ENCODE measurements around the gene SIGLEC5. TPM values are rescaled to one million over a fixed set of nuclear protein-coding genes. Genes with fewer than 3 reads are reported as not detected.
"Not testable (repeated sequence)": the region's sequence is repeated elsewhere in the genome, so short reads cannot be mapped to it uniquely, and the experiment has no call there.

The SIGLEC5 gene
- total RNA-seq (2012; rRNA removed) = not detected in 2 replicates
- not detected in 2 replicates for polyA plus RNA-seq (2012; rRNA removed)
- polyA plus RNA-seq (2012; cell fraction: cytosol; rRNA removed) = not detected in 2 replicates
- polyA plus RNA-seq (2012; cell fraction: nucleus; rRNA removed; ENCODE audit: low replicate concordance) = not detected in 2 replicates
- not detected for Bru-seq, nascent RNA
- BruChase-seq, experiment 1, labeled RNA remaining after a 6-hour chase = not detected
- BruChase-seq, experiment 2, labeled RNA remaining after a 2-hour chase = not detected
- long read RNA-seq = 0 reads

GRCh38 chr19:51630315-51630714, at the start of gene SIGLEC5:
Gene SIGLEC5, minus strand, starts transcription at chr19:51630401. Its CDS starts 66 bp downstream, at chr19:51630335.
- dilution Hi-C loops (cut with HindIII; ENCODE audit: low sequenced_read_pairs, unreplicated experiment); H3K56ac ChIP-seq (ENCODE audit: extremely low read depth, insufficient read depth, low read length); DNase-seq; CTCF ChIA-PET; H2AK9ac ChIP-seq (replicated peaks; ENCODE audit: low read depth, low read length, poor library complexity); POLR2A ChIA-PET (ENCODE audit: unreplicated experiment); H3K4me3 ChIP-seq (ENCODE audit: insufficient read depth, low read depth, low read length); H4K91ac ChIP-seq (ENCODE audit: insufficient read depth, low read depth, low read length); H3K18ac ChIP-seq (ENCODE audit: low read depth, low read length); H4K5ac ChIP-seq (ENCODE audit: low read depth, low read length); H3K9ac ChIP-seq (ENCODE audit: low read depth, low read length); H2AFZ ChIP-seq (replicated peaks; ENCODE audit: low read length, poor library complexity); H3K9me1 ChIP-seq (ENCODE audit: insufficient read depth, low read length); H2BK20ac ChIP-seq (ENCODE audit: low read depth, low read length); BruUV-seq (replicated peaks); H2BK120ac ChIP-seq (ENCODE audit: low read depth, low read length); H3K4me1 ChIP-seq (ENCODE audit: control insufficient read depth, insufficient read depth, low read length); H3K9me3 ChIP-seq (ENCODE audit: control insufficient read depth, insufficient read depth, low read length); H2AK5ac ChIP-seq (ENCODE audit: low read depth, low read length); H3K23ac ChIP-seq (ENCODE audit: low read depth, low read length); H2BK5ac ChIP-seq (ENCODE audit: low read depth, low read length, poor library complexity, severe bottlenecking); H3K4me2 ChIP-seq (ENCODE audit: low read depth, low read length); H3K79me1 ChIP-seq (ENCODE audit: low read depth in 1 of 2, low read length in 2 of 2); intact Hi-C loops (cut with micrococcal nuclease); H3K27me3 ChIP-seq (ENCODE audit: control insufficient read depth, insufficient read depth, low read length); H4K20me1 ChIP-seq (ENCODE audit: insufficient read depth, low read length); H3K14ac ChIP-seq (replicated peaks; ENCODE audit: low read depth, low read length); ATAC-seq (ENCODE audit: low read depth); H3K27ac ChIP-seq (ENCODE audit: insufficient read depth, low read length); H2BK15ac ChIP-seq (ENCODE audit: low read depth, low read length); H3K36me3 ChIP-seq (ENCODE audit: control insufficient read depth, insufficient read depth, low read length); H4K8ac ChIP-seq (ENCODE audit: low read depth in 2 of 2, low read length in 2 of 2); H3K4ac ChIP-seq (ENCODE audit: low read depth, low read length); in situ Hi-C loops (cut with MboI; ENCODE audit: low sequenced_read_pairs): not testable (repeated sequence)
- WGBS, 2 experiments (ENCODE audit: extremely low coverage in 2 of 2, insufficient read length in 1 of 2) = no CpG with 5 or more reads among the region's 13 CpGs
